GM23338 (cell line): ENCODE results near the gene PPP1R27. TPM values are rescaled to one million over a fixed set of nuclear protein-coding genes. Genes with fewer than 3 reads are reported as not detected.
A peak's percentile ranks its signal among the peaks of the same experiment; 100 is the strongest.

Source experiments
- ATAC-seq: fragments of 200-7000 bp; cut with Tn5 transposase; 3 replicates; pipeline ENCODE4 v1.9.1; 2020
- DNase-seq: peaks from one replicate; pipeline ENCODE4 v3.0.0-alpha.2; 2015; ENCODE audit warnings: low spot score
- H2AFZ ChIP-seq: fragments of 200-600 bp; sonication (generic); 2 replicates; pipeline ENCODE4 v1.8.0; 2016; ENCODE audit warnings: antibody characterized with exemption, mild to moderate bottlenecking, moderate library complexity
- H3F3A ChIP-seq: fragments of 200-600 bp; sonication (generic); replicated peaks from 2 replicates; pipeline ENCODE4 v1.8.0; 2017; ENCODE audit warnings: antibody characterized with exemption, mixed run types, low read depth
- H3K27ac ChIP-seq: fragments of 200-600 bp; sonication (generic); 2 replicates; pipeline ENCODE4 v1.6.1; 2016; ENCODE audit warnings: low read depth
- H3K27me3 ChIP-seq: fragments of 200-600 bp; sonication (generic); 2 replicates; pipeline ENCODE4 v1.8.0; 2016; ENCODE audit warnings: mild to moderate bottlenecking, mixed run types, moderate library complexity; ENCODE audit not compliant: insufficient read depth
- H3K36me3 ChIP-seq: fragments of 200-600 bp; sonication (generic); 2 replicates; pipeline ENCODE4 v1.8.0; 2016; ENCODE audit warnings: mild to moderate bottlenecking; ENCODE audit not compliant: insufficient read depth
- H3K4me1 ChIP-seq: fragments of 200-600 bp; sonication (generic); 2 replicates; pipeline ENCODE4 v1.8.0; 2016; ENCODE audit warnings: mild to moderate bottlenecking, moderate library complexity; ENCODE audit not compliant: insufficient read depth
- H3K4me2 ChIP-seq: fragments of 200-600 bp; sonication (generic); 2 replicates; pipeline ENCODE4 v1.7.1; 2017; ENCODE audit warnings: mixed run types
- H3K4me3 ChIP-seq: fragments of 200-600 bp; sonication (generic); 2 replicates; pipeline ENCODE4 v1.6.1; 2016; ENCODE audit warnings: mixed run types
- H3K79me2 ChIP-seq: fragments of 200-600 bp; sonication (generic); replicated peaks from 2 replicates; pipeline ENCODE4 v1.8.0; 2017; ENCODE audit warnings: mild to moderate bottlenecking; ENCODE audit not compliant: insufficient read depth
- H3K9me2 ChIP-seq: fragments of 200-600 bp; sonication (generic); 2 replicates; pipeline ENCODE4 v1.8.0; 2017; ENCODE audit not compliant: insufficient read depth
- H4K20me1 ChIP-seq: fragments of 200-600 bp; sonication (generic); replicated peaks from 2 replicates; pipeline ENCODE4 v1.8.0; 2017; ENCODE audit warnings: mild to moderate bottlenecking; ENCODE audit not compliant: insufficient read depth
- H3K27ac Mint-ChIP-seq: 2 replicates; pipeline ENCODE4 v1.8.0; 2020; ENCODE audit warnings: inconsistent platforms, mild to moderate bottlenecking, moderate library complexity, mixed read lengths
- H3K27me3 Mint-ChIP-seq: 3 replicates; pipeline ENCODE4 v1.8.0; 2022; ENCODE audit warnings: low read depth, mild to moderate bottlenecking, moderate library complexity, mixed read lengths, inconsistent platforms; ENCODE audit not compliant: insufficient read depth, poor library complexity
- H3K36me3 Mint-ChIP-seq: 3 replicates; pipeline ENCODE4 v1.8.0; 2021; ENCODE audit warnings: low read depth, mild to moderate bottlenecking, inconsistent platforms, moderate library complexity, mixed read lengths
- H3K4me1 Mint-ChIP-seq: 3 replicates; pipeline ENCODE4 v1.8.0; 2020; ENCODE audit warnings: mild to moderate bottlenecking, inconsistent platforms, mixed read lengths
- H3K4me3 Mint-ChIP-seq: 3 replicates; pipeline ENCODE4 v1.8.0; 2021; ENCODE audit warnings: moderate library complexity, mild to moderate bottlenecking, inconsistent platforms, mixed read lengths
- H3K9me3 Mint-ChIP-seq: 3 replicates; pipeline ENCODE4 v1.8.0; 2020; ENCODE audit warnings: moderate library complexity, mild to moderate bottlenecking, inconsistent platforms, mixed read lengths
- CREB1 ChIP-seq: fragments of 250-450 bp; sonication (Bioruptor Pico); IDR thresholded peaks from 2 replicates; pipeline ENCODE4 v1.5.0; 2020; ENCODE audit warnings: low read depth, mild to moderate bottlenecking, moderate library complexity
- EZH2 ChIP-seq: fragments of 200-600 bp; sonication (generic); IDR thresholded peaks from one replicate; pipeline ENCODE4 v1.8.0; 2017; ENCODE audit warnings: antibody characterized with exemption, mild to moderate bottlenecking, low read depth; ENCODE audit not compliant: unreplicated experiment
- EZH2phosphoT487 ChIP-seq: fragments of 200-600 bp; sonication (generic); IDR thresholded peaks from one replicate; pipeline ENCODE4 v1.8.1; 2018; ENCODE audit warnings: antibody characterized with exemption; ENCODE audit not compliant: unreplicated experiment
- JUNB ChIP-seq: IDR thresholded peaks from one replicate; pipeline ENCODE4 v1.6.1; 2016; ENCODE audit warnings: antibody characterized with exemption; ENCODE audit not compliant: unreplicated experiment
- NANOG ChIP-seq: IDR thresholded peaks from 2 replicates; pipeline ENCODE4 v1.6.1; 2016; ENCODE audit warnings: antibody characterized with exemption, borderline replicate concordance
- STAT1 ChIP-seq: IDR thresholded peaks from one replicate; pipeline ENCODE4 v1.6.1; 2016; ENCODE audit warnings: antibody characterized with exemption; ENCODE audit not compliant: unreplicated experiment
- ZNF114 ChIP-seq: fragments of 250-450 bp; sonication (Bioruptor Pico); IDR thresholded peaks from 2 replicates; pipeline ENCODE4 v1.5.0; 2020; ENCODE audit warnings: mild to moderate bottlenecking, moderate library complexity
- ZNF331 ChIP-seq: fragments of 250-450 bp; sonication (Bioruptor Pico); IDR thresholded peaks from 2 replicates; pipeline ENCODE4 v1.5.0; 2020; ENCODE audit warnings: low read depth, mild to moderate bottlenecking, moderate library complexity
- polyA plus RNA-seq: library from polyadenylated mRNA; unstranded; fragments of >200 nt; fragmentation: Nextera tagmentation; extraction: Ambion mirVana; gene quantifications from 2 replicates; pipeline ENCODE4 v1.2.1, GENCODE V29; 2016
- total RNA-seq: library from RNA; depleted of rRNA; stranded (reverse); fragments of >200 nt; shearing (Covaris generic); gene quantifications from 2 replicates; pipeline ENCODE4 v1.2.3, GENCODE V29; 2014
- TF ChIP-seq, protein P1 (sequence below), 2 experiments: fragments of 200-600 bp in 1 of 2; sonication (generic) in 1 of 2; conservative IDR thresholded peaks; 2 replicates each; pipeline versions ENCODE4 v1.5.1 to v1.6.1; 2016 to 2017; ENCODE audit warnings: antibody characterized with exemption in 2 of 2, low read depth in 2 of 2, mild to moderate bottlenecking in 2 of 2, moderate library complexity in 1 of 2
- TF ChIP-seq, protein P2 (sequence below): IDR thresholded peaks from 2 replicates; pipeline ENCODE4 v1.6.1; 2016; ENCODE audit warnings: antibody characterized with exemption

The PPP1R27 gene
- total and polyA plus RNA-seq, 2 experiments from 2014 or later: 0.65 TPM; not detected in 1

DNA sequence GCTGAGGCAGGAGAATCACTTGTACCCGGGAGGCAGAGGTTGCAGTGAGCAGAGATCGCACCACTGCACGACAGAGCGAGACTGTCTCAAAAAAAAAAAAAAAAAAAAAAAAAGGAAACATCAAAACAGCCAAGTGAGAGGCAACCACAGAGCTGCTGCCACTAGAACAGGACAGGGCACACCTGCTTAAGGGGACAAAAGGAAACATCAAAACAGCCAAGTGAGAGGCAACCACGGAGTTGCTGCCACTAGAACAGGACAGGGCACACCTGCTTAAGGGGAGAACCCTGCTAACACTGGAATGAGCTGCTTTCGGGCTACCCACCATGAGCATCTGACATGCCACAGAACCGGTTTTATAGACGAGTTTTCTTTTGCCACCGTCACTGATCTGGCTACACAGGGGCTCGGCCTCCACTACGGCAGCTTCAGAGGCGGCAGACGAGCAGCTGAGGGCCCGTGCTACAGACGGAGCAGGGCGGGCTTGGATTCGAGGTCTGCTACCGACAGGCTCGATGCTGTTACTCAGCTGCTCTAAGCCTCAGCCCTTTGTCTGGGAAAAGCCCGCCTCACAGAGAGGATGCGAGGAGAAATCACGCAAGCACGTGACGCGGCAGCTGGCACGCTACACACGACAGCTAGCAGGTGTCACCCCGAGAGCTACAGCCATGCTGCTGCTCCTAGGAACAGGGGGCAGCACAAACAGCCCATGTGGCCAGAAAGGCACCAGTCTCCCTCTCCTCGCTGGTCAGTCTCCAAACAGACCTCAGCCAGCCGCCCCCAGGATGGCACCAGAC is 23.5 kb upstream of the PPP1R27 start:
- TF ChIP-seq NANOG: no peak
- TF ChIP-seq, protein P1, sequence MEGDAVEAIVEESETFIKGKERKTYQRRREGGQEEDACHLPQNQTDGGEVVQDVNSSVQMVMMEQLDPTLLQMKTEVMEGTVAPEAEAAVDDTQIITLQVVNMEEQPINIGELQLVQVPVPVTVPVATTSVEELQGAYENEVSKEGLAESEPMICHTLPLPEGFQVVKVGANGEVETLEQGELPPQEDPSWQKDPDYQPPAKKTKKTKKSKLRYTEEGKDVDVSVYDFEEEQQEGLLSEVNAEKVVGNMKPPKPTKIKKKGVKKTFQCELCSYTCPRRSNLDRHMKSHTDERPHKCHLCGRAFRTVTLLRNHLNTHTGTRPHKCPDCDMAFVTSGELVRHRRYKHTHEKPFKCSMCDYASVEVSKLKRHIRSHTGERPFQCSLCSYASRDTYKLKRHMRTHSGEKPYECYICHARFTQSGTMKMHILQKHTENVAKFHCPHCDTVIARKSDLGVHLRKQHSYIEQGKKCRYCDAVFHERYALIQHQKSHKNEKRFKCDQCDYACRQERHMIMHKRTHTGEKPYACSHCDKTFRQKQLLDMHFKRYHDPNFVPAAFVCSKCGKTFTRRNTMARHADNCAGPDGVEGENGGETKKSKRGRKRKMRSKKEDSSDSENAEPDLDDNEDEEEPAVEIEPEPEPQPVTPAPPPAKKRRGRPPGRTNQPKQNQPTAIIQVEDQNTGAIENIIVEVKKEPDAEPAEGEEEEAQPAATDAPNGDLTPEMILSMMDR (conservative IDR thresholded peaks at IDR 0.05; ENCODE audit: low read depth in 2 of 2): no peak
- TF ChIP-seq STAT1: no peak
- TF ChIP-seq, protein P2, sequence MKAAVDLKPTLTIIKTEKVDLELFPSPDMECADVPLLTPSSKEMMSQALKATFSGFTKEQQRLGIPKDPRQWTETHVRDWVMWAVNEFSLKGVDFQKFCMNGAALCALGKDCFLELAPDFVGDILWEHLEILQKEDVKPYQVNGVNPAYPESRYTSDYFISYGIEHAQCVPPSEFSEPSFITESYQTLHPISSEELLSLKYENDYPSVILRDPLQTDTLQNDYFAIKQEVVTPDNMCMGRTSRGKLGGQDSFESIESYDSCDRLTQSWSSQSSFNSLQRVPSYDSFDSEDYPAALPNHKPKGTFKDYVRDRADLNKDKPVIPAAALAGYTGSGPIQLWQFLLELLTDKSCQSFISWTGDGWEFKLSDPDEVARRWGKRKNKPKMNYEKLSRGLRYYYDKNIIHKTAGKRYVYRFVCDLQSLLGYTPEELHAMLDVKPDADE: no peak
- TF ChIP-seq JUNB: no peak
- TF ChIP-seq EZH2phosphoT487: no peak
- TF ChIP-seq ZNF114 (CRISPR knock-in tag): no peak
- no peak for TF ChIP-seq EZH2
- TF ChIP-seq CREB1 (CRISPR knock-in tag): no peak
- H3K27me3 ChIP-seq: no peaks in the 10 kb centered on the region
- H3K27me3 Mint-ChIP-seq: peaks cover 21% of the 10 kb centered on the region
- ATAC-seq (no peak), DNase-seq (no peak)
- H3K79me2 ChIP-seq: peaks cover 58% of the 10 kb centered on the region
- peaks cover 28% of the 10 kb centered on the region for H4K20me1 ChIP-seq
- H3K27ac Mint-ChIP-seq: no peak overlapping the region
- no peaks in the 10 kb centered on the region for H3K9me2 ChIP-seq
- peak overlapping the region; percentile 88; the same call in 1 of the 2 replicates for H3K4me3 ChIP-seq
- peak overlapping the region; percentile 88 for H3K4me3 Mint-ChIP-seq
- peaks cover 2% of the 10 kb centered on the region; the same call in 2 of the 3 replicates for H3K9me3 Mint-ChIP-seq
- H3K27ac ChIP-seq: no peak overlapping the region
- H3F3A ChIP-seq: peaks cover 38% of the 10 kb centered on the region
- peaks cover 10% of the 10 kb centered on the region for H3K4me1 Mint-ChIP-seq
- H2AFZ ChIP-seq: no peak overlapping the region
- peaks cover 4% of the 10 kb centered on the region for H3K36me3 ChIP-seq
- peaks cover 63% of the 10 kb centered on the region for H3K36me3 Mint-ChIP-seq
- no peak overlapping the region for H3K4me2 ChIP-seq
- peaks cover 13% of the 10 kb centered on the region for H3K4me1 ChIP-seq

DNA sequence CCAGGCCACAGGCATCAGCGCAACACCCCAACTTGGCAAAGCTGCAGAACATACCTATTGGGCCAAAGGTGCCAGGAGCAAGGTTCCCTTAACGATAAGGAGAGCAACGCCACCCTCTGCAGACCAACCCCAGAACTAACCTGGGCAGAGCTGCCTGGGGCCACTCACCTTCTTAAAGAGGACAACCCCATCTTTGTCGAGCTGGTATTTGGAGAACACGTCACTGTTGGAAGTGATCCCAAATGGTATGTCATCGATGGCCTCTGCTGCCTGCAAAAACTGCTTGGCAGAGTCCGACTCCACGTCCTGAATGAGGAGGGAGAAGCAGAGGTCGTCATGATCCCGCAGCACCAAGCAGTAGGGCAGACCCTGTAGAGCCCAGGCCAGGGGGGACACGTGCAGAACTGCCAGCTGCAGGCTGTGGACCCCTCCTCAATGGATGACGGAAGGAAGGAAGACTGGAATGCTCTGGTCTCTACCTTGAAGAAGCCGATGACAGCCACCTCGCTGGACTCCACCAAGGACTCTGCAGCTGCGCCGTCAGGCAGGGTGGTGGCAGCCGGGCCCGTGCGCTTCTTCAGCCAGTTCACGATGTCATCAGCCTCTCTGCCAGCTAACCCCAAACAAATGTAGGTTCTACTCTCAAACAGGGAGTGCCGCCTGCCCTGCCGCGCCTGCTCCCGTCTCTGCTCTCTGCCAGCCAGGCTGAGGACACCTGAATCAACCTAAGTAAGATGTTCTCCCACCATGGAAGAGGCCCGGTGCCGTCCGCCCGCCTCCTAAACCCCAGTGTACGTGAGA is 20.3 kb upstream of the PPP1R27 start:
- peaks cover 10% of the 10 kb centered on the region for H3K27me3 Mint-ChIP-seq
- Histone ChIP-seq H3K4me3 (no peak overlapping the region), H3K27ac (no peak overlapping the region), H3K27me3 (no peaks in the 10 kb centered on the region), H3F3A (peaks cover 30% of the 10 kb centered on the region), H3K9me2 (no peaks in the 10 kb centered on the region), H2AFZ (no peak overlapping the region), H3K79me2 (peaks cover 47% of the 10 kb centered on the region), H4K20me1 (peaks cover 29% of the 10 kb centered on the region), H3K36me3 (peaks cover 7% of the 10 kb centered on the region), H3K4me2 (no peak overlapping the region), H3K4me1 (peaks cover 10% of the 10 kb centered on the region; the same call in 1 of the 2 replicates)
- ATAC-seq (peak; percentile 72), DNase-seq (peak; percentile 42)
- peaks cover 67% of the 10 kb centered on the region for H3K36me3 Mint-ChIP-seq
- H3K27ac Mint-ChIP-seq: no peak overlapping the region
- H3K9me3 Mint-ChIP-seq: no peaks in the 10 kb centered on the region; the same call in 2 of the 3 replicates
- H3K4me1 Mint-ChIP-seq: peaks cover 5% of the 10 kb centered on the region
- H3K4me3 Mint-ChIP-seq: no peak overlapping the region
- no peak for TF ChIP-seq ZNF331
- TF ChIP-seq EZH2phosphoT487: no peak
- TF ChIP-seq, protein P1 (conservative IDR thresholded peaks at IDR 0.05; ENCODE audit: low read depth in 2 of 2): peak; percentile 26 to 48; a peak in 3 of 4 replicates
